Esophagus squamous epithelium (tissue), 4 donors: ENCODE measurements around the gene FAM3B.

Experiments
- CTCF ChIP-seq, 6 experiments: fragments of 450-650 bp in 4 of 6; fragments of 200-600 bp in 2 of 6; sonication (generic) in 2 of 6; IDR thresholded peaks; one replicate each; pipeline ENCODE4 v1.5.1; 2016 to 2019; ENCODE audit warnings: antibody characterized with exemption in 6 of 6, mild to moderate bottlenecking in 4 of 6, moderate library complexity in 4 of 6
- POLR2A ChIP-seq, 4 donors: fragments of 450-650 bp; IDR thresholded peaks; one replicate each; pipeline ENCODE4 v1.6.1; 2017; ENCODE audit warnings: antibody characterized with exemption in 4 of 4, mild to moderate bottlenecking in 4 of 4, moderate library complexity in 3 of 4

DNA sequence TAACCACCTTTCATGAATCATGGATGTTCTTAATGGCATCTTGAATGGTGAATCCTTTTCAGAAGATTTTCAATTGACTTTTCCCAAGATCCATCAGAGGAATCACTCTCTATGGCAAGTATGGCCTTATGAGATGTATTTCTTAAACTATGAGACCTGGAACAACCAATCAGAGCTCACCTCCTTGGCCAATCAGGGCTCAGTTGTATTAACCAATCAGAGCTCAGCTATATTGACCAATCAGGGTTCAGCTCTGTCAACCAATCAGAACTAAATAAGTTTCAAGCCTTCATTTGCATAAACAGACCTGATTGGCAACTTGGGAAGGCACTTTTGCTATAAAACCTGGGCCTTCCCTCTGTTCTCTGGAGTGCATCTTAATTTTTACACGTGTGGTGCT, 13.6 kb upstream of the FAM3B start:
- TF ChIP-seq CTCF (IDR thresholded peaks at IDR 0.05): no peak
- TF ChIP-seq POLR2A (IDR thresholded peaks at IDR 0.05): no peak
